PC-9 (cell line): ENCODE measurements around the gene EXOC4. TPM values are rescaled to one million over a fixed set of nuclear protein-coding genes. Genes with fewer than 3 reads are reported as not detected.

ENCODE experiments used
- BruUV-seq: library from RNA; stranded (reverse); fragments of 400-500 nt; replicated peaks from 2 replicates; lab custom pipeline; 2021; lab: Mats Ljungman, UMichigan
- CTCF ChIA-PET: fragments of 300-600 bp; sonication (Branson Sonifier 250); formaldehyde crosslinking; loops from one replicate; lab custom pipeline; 2022; ENCODE audit warnings: antibody characterized with exemption; lab: Charles Lee
- POLR2A ChIA-PET: fragments of 300-600 bp; sonication (Branson Sonifier 250); formaldehyde crosslinking; loops from one replicate; lab custom pipeline; 2022; ENCODE audit warnings: antibody characterized with exemption; ENCODE audit not compliant: unreplicated experiment; lab: Charles Lee
- DNase-seq, 2 experiments: peaks; one replicate each; pipeline versions ENCODE4 v3.0.0 to v3.0.0-alpha.2; 2015 to 2022; ENCODE audit warnings: mixed read lengths in 1 of 2
- H2AFZ ChIP-seq: fragments of 200-600 bp; sonication (generic); 2 replicates; pipeline ENCODE4 v1.8.1; 2017; ENCODE audit warnings: antibody characterized with exemption
- H3F3A ChIP-seq: fragments of 200-600 bp; sonication (generic); 2 replicates; pipeline ENCODE4 v1.8.1; 2017; ENCODE audit warnings: antibody characterized with exemption, mild to moderate bottlenecking, low read depth; ENCODE audit not compliant: insufficient read depth
- H3K27ac ChIP-seq: fragments of 200-600 bp; sonication (generic); 2 replicates; pipeline ENCODE4 v1.6.1; 2016; ENCODE audit warnings: mixed run types
- H3K27me3 ChIP-seq: fragments of 200-600 bp; sonication (generic); 2 replicates; pipeline ENCODE4 v1.6.1; 2016; ENCODE audit warnings: low read depth, mixed run types; ENCODE audit not compliant: insufficient read depth
- H3K36me3 ChIP-seq: fragments of 200-600 bp; sonication (generic); 2 replicates; pipeline ENCODE4 v1.6.1; 2016; ENCODE audit warnings: low read depth, mixed run types
- H3K4me1 ChIP-seq: fragments of 200-600 bp; sonication (generic); replicated peaks from 2 replicates; pipeline ENCODE4 v1.6.1; 2016; ENCODE audit warnings: mixed run types; ENCODE audit not compliant: insufficient read depth
- H3K4me2 ChIP-seq: fragments of 200-600 bp; sonication (generic); 2 replicates; pipeline ENCODE4 v1.6.1; 2017; ENCODE audit warnings: mixed run types
- H3K4me3 ChIP-seq: fragments of 200-600 bp; sonication (generic); 2 replicates; pipeline ENCODE4 v1.6.1; 2016; ENCODE audit warnings: mixed run types
- H3K79me2 ChIP-seq: fragments of 200-600 bp; sonication (generic); 2 replicates; pipeline ENCODE4 v1.6.1; 2017; ENCODE audit warnings: low read depth, mixed run types
- H3K9me2 ChIP-seq: fragments of 200-600 bp; sonication (generic); 2 replicates; pipeline ENCODE4 v1.8.1; 2017; ENCODE audit warnings: mild to moderate bottlenecking; ENCODE audit not compliant: insufficient read depth
- H3K9me3 ChIP-seq: fragments of 200-600 bp; sonication (generic); 2 replicates; pipeline ENCODE4 v1.8.1; 2016; ENCODE audit warnings: low read depth; ENCODE audit not compliant: insufficient read depth
- H4K20me1 ChIP-seq: fragments of 200-600 bp; sonication (generic); 2 replicates; pipeline ENCODE4 v1.8.1; 2017; ENCODE audit not compliant: insufficient read depth
- CTCF ChIP-seq: fragments of 200-600 bp; sonication (generic); conservative IDR thresholded peaks from 2 replicates; pipeline ENCODE4 v1.6.1; 2017; ENCODE audit warnings: mixed run types, antibody characterized with exemption, mild to moderate bottlenecking, moderate library complexity
- EZH2 ChIP-seq: fragments of 200-600 bp; sonication (generic); IDR thresholded peaks from 2 replicates; pipeline ENCODE4 v1.8.0; 2017; ENCODE audit warnings: antibody characterized with exemption, low read depth
- intact Hi-C: fragments of 100-400 bp; cut with micrococcal nuclease; formaldehyde crosslinking; loops from one replicate; pipeline ENCODE4 v1.10.0; 2022; ENCODE audit not compliant: unreplicated experiment
- total RNA-seq: library from RNA; stranded (reverse); gene quantifications from 2 replicates; pipeline ENCODE4 v1.2.3, GENCODE V29; 2021

The EXOC4 gene
- total RNA-seq, 1 experiment from 2014 or later = 101 TPM

GRCh38 chr7:133540096-133540860, 287.4 kb downstream of the EXOC4 start:
- Histone ChIP-seq H3K4me2 (no peak overlapping the region), H3F3A (no peaks in the 10 kb centered on the region), H3K9me2 (0 out of 2 replicates have a peak, but pooled peaks cover 5% of the 10 kb centered on the region), H4K20me1 (no peaks in the 10 kb centered on the region), H3K4me3 (no peak overlapping the region), H3K27ac (no peak overlapping the region), H3K27me3 (no peaks in the 10 kb centered on the region), H2AFZ (no peak overlapping the region), H3K9me3 (no peaks in the 10 kb centered on the region), H3K4me1 (no peaks in the 10 kb centered on the region), H3K36me3 (no peaks in the 10 kb centered on the region), H3K79me2 (no peaks in the 10 kb centered on the region)
- intact Hi-C loops = no loop called here
- ChIA-PET POLR2A (interaction anchor here (0.6 kb wide), 1 partner anchor 21 kb away, joined by 3 read pairs; no protein-coding TSS in a partner anchor), CTCF (no interaction called here)
- no peak for TF ChIP-seq EZH2
- TF ChIP-seq CTCF = no peak
- BruUV-seq = no TSS peak
- DNase-seq = no peak

GRCh38 chr7:133542209-133542780, 289.4 kb downstream of the EXOC4 start:
- Histone ChIP-seq H3K4me1 (no peaks in the 10 kb centered on the region), H2AFZ (no peak overlapping the region), H4K20me1 (no peaks in the 10 kb centered on the region), H3K27me3 (no peaks in the 10 kb centered on the region), H3K4me2 (no peak overlapping the region), H3K9me3 (no peaks in the 10 kb centered on the region), H3K36me3 (no peaks in the 10 kb centered on the region), H3K27ac (no peak overlapping the region), H3K9me2 (0 out of 2 replicates have a peak, but pooled peaks cover 5% of the 10 kb centered on the region), H3K4me3 (no peak overlapping the region), H3F3A (no peaks in the 10 kb centered on the region), H3K79me2 (no peaks in the 10 kb centered on the region)
- ChIA-PET CTCF (no interaction called here), POLR2A (no interaction called here)
- TF ChIP-seq EZH2 (no peak), CTCF (no peak)
- DNase-seq = no peak
- BruUV-seq = no TSS peak
- intact Hi-C loops = no loop called here

- no peak for DNase-seq
- Histone ChIP-seq H3K9me2 (0 out of 2 replicates have a peak, but pooled peaks cover 5% of the 10 kb centered on the region), H3K36me3 (no peaks in the 10 kb centered on the region), H3K27ac (no peak overlapping the region), H3F3A (no peaks in the 10 kb centered on the region), H2AFZ (no peak overlapping the region), H3K4me2 (no peak overlapping the region), H3K4me3 (no peak overlapping the region), H3K4me1 (no peaks in the 10 kb centered on the region), H4K20me1 (no peaks in the 10 kb centered on the region), H3K27me3 (no peaks in the 10 kb centered on the region), H3K79me2 (no peaks in the 10 kb centered on the region), H3K9me3 (no peaks in the 10 kb centered on the region)
- no peak for TF ChIP-seq EZH2
- no peak for TF ChIP-seq CTCF
- BruUV-seq = no TSS peak
- intact Hi-C loops = no loop called here
- CTCF ChIA-PET = no interaction called here
- POLR2A ChIA-PET = no interaction called here
Observed at GRCh38 chr7:133543657-133544056, 290.8 kb downstream of the EXOC4 start.
